Measurements from ENCODE around the gene CLASP1.

CLASP1 gene

DNA sequence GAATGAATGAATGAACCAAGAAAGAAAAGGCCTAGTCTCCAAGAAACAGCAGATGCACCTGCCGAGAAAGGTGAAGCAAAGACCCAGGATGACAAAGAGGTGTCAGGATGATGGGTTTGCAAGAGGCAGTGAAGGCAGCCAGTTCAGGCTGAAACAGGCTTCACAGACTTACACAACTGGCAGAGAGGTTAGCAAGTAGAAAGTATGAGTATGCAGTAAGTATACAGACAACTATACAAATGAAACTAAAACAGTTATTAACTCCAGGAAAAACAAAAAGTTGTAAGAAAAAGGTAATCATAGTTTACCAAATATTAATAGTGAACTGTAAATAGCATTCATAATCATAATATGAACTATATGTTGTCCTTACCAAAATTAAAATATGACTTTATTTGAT, 138.4 kb downstream of the CLASP1 start:
- DNase-seq (ENCODE audit: low spot score): no peak
- TF ChIP-seq, protein P1, sequence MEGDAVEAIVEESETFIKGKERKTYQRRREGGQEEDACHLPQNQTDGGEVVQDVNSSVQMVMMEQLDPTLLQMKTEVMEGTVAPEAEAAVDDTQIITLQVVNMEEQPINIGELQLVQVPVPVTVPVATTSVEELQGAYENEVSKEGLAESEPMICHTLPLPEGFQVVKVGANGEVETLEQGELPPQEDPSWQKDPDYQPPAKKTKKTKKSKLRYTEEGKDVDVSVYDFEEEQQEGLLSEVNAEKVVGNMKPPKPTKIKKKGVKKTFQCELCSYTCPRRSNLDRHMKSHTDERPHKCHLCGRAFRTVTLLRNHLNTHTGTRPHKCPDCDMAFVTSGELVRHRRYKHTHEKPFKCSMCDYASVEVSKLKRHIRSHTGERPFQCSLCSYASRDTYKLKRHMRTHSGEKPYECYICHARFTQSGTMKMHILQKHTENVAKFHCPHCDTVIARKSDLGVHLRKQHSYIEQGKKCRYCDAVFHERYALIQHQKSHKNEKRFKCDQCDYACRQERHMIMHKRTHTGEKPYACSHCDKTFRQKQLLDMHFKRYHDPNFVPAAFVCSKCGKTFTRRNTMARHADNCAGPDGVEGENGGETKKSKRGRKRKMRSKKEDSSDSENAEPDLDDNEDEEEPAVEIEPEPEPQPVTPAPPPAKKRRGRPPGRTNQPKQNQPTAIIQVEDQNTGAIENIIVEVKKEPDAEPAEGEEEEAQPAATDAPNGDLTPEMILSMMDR (IDR thresholded peaks at IDR 0.05; ENCODE audit: extremely low read depth, missing control alignments): no peak

DNA sequence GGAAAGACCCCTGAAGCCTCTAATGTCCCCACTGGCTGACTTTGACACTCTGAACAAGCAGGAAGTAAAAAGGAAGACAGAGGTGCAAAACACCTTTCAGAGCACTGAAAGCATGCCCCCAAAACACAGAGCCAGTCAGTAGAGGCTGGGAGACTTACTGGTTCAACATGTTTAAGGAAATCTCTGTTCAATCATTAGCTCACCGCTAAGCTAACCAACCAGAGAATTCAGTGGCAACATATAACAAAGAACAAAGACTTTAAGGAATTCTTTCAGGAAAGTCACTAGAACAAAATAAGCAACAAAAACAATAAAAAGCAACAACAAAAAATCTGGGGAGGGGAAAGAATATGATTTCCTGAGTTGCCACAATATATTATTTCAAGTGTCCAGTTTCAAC, 142.6 kb downstream of the CLASP1 start:
- no peak for DNase-seq (ENCODE audit: low spot score)
- TF ChIP-seq, protein P1 (IDR thresholded peaks at IDR 0.05; ENCODE audit: extremely low read depth, missing control alignments): no peak

DNA sequence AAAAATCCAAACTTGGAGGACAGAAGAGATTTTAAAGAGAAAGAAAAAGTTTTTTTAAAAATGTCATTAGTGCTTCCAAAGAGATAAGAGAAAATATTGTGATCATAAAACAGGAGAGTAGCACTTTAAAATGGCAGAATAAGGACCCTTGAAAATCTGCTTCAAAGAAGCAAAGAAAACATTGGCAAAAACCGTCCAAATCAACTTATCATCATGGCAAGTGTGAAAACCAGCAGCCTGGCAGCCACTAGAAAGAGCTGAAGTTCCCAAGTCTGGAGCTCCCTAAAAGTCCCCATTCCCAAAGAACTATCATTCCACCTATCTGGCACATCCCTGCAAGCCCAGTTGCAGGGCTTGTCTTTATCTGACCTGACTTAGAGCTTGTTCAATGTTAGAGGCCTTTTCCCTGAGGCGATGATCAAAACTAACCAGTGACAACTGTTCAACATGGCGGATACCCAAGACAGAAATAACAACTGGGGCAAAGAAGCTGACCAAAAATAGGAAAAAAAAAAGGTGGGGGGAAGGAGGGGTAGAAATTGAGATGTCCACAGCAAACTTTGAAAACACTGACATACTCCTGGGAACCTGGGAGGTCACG, 143.2 kb downstream of the CLASP1 start:
- TF ChIP-seq, protein P1 (IDR thresholded peaks at IDR 0.05; ENCODE audit: extremely low read depth, missing control alignments): no peak

DNA sequence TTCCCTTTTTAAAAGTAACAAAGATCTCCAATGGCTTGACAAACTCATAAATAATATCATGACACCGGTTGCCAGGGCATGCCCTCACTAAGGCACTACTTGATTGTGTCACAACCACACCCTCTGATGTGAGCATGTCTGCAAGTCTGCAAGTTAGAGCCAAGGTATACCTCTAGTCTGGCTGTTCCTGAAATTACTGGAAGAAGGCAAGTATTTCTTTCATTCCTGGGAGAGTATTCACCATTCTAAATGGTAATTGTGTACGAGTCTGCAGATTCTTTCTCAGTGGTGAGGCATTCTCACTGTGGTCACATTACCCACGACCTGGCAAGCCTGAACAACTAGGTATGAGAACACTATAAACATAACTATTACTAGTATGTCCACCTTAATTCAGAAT, 144.3 kb downstream of the CLASP1 start:
- TF ChIP-seq, protein P1 (IDR thresholded peaks at IDR 0.05; ENCODE audit: extremely low read depth, missing control alignments): no peak
- no peak for DNase-seq (ENCODE audit: low spot score)

More for the DNA sequence above, 143.2 kb downstream of the CLASP1 start:
- DNase-seq (ENCODE audit: low spot score): no peak

DNA sequence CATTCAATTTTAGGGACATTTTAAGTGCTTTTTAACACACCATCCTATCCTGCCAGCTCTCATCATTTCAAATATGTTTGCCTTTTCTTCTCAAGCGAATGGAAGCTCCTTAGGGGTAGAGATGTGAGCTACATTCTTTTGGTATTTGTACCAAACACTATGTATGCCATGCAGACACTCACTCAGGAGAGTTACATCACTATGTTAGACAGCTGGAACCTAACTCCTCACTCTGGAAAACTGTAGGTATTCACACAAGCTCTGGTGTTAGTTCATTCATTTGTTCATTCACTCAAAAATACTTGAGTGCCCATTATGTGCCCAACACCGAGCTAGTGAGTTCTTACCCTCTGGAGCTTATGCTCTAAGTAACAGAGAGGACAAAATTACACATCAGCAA, 144.9 kb downstream of the CLASP1 start:
- DNase-seq (ENCODE audit: low spot score): no peak
- TF ChIP-seq, protein P1 (IDR thresholded peaks at IDR 0.05; ENCODE audit: extremely low read depth, missing control alignments): no peak

DNA sequence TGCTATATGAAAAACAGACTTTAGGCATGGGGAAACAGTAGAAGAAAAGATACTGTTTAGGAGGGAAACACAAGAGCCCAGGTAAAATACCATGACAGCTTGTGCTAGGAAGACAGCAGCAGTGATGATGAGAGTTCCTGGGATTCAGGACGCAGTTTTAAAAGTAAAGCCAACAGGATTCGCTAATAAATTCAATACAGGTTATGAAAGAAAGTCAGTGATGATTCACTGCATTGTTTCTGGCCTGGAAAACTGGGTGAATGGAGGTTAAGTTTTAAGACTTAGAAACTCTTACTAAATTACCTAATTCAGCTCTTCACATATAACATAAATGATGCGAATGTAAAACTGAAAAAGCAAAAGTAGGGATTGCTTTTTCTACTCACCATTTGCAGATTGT, 146.5 kb downstream of the CLASP1 start:
- no peak for DNase-seq (ENCODE audit: low spot score)
- TF ChIP-seq, protein P1 (IDR thresholded peaks at IDR 0.05; ENCODE audit: extremely low read depth, missing control alignments): no peak

DNA sequence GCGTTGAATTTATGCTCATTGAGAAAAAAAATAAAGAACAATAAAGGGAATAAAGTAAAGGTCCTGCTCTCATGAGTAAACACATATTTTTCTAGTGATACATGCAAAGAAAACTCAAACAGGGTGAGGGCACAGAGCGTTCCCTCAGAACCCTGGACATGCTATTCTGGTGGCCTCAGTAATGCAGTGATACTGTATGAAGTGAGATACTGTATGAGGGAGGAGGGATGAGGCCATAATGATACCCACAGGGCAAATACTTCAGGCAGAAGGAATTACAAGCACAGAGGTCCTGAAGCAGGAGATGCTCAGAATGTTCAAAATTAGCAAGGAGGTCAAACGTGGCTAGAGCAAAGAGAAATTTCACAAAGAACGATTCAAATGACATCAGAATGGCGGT, 147.0 kb downstream of the CLASP1 start:
- TF ChIP-seq, protein P1 (IDR thresholded peaks at IDR 0.05; ENCODE audit: extremely low read depth, missing control alignments): no peak
- no peak for DNase-seq (ENCODE audit: low spot score)
